ENCODE results near the gene TM2D3.

Gene TM2D3, protein sequence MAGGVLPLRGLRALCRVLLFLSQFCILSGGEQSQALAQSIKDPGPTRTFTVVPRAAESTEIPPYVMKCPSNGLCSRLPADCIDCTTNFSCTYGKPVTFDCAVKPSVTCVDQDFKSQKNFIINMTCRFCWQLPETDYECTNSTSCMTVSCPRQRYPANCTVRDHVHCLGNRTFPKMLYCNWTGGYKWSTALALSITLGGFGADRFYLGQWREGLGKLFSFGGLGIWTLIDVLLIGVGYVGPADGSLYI

GRCh38 chr15:101652098-101652785, at the start of gene TM2D3:
TSS of gene TM2D3 (minus strand) at chr15:101652381. CDS start at chr15:101652361, 20 bp downstream.
- DNase-seq, result peak; percentile 96

- no peak for DNase-seq
Measured at GRCh38 chr15:101698314-101698713, 46.1 kb upstream of the TM2D3 start.

- DNase-seq, result peak; percentile 13
Measured at GRCh38 chr15:101697488-101697887, 45.3 kb upstream of the TM2D3 start.

- no peak for DNase-seq
Measured at GRCh38 chr15:101696829-101697228, 44.6 kb upstream of the TM2D3 start.

DNA sequence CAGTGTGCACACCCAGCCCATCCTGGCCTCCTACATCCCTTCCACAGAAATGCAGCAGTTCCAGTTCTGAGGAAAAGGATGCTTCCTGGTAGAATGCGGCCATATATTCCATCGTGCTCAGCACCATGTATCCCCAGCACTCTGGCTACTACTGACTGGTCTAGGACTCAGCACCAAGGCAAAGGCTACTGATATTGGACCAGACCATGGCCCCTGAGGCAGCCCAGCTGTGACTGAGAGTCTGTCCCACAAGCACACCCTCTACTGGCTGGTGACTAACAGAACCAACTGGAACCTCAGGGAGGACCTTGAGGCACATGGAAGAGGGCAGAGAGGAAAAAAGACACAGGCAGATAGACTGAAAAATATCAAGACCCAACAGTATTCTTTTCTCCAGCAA, 42.1 kb upstream of the TM2D3 start:
- peak; percentile 2 for DNase-seq

DNA sequence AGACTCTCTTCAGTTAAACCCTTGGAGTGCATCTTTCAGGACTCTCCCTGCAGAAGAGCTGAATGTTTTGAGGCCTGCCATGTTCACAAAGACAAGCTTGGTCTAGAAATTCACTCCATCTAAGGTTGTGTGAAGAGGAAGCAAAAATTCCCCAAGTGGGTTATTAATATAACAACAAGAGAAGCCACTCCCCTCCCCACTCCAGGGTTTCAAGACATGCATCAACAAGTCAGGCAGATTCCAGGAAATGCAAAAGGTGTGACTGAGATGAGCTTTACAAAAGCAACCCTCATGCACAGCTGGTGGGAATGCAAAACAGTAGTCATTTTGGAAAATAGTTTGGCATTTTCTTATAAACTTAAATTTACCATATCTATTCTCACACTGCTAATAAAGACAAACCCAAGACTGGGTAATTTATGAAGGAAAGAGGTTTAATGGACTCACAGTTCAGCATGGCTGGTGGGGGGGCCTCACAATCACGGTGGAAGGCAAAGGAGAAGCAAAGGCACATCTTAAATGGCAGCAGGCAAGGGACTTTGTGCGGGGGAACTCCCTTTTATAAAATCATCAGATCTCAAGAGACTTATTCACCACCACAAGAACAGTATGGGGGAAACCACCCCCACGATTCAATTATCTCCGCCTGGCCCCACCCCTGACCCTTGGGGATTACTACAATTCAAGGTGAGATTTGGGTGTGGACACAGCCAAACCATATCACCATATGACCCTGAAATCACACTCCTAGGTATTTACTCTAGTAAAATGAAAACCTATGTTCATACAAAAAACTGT, 40.8 kb upstream of the TM2D3 start:
- DNase-seq, result peak; percentile 38

DNA sequence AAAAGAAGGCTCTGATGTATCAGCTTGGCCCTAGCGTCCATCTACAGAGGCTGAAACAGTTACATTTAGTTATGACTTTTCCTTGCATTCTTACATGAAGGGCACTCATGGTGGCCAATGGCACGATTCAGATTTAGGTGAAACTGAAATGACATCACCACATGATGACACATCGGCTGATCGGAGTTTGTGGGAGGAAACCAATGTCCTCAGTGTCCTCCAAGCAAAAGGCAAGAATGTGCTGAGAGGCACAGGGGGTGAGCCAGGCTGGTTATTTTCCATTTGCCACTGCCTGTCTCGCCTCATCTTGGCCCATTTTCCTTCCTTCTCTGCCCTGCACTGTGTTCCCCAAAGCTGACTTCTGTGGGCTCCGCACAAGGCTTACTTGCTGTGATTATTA, 37.7 kb upstream of the TM2D3 start:
- peak; percentile 64 for DNase-seq

- DNase-seq, result no peak
Measured at GRCh38 chr15:101686718-101687117, 34.5 kb upstream of the TM2D3 start.

- DNase-seq, result no peak
Measured at GRCh38 chr15:101684877-101685276, 32.7 kb upstream of the TM2D3 start.

GRCh38 chr15:101684384-101684783, 32.2 kb upstream of the TM2D3 start:
- no peak for DNase-seq

- no peak for DNase-seq
Measured at GRCh38 chr15:101679806-101680205, 27.6 kb upstream of the TM2D3 start.

GRCh38 chr15:101676921-101677329, 24.7 kb upstream of the TM2D3 start:
- no peak for DNase-seq

GRCh38 chr15:101675796-101676582, 23.8 kb upstream of the TM2D3 start:
- peak; percentile 81 for DNase-seq

DNA sequence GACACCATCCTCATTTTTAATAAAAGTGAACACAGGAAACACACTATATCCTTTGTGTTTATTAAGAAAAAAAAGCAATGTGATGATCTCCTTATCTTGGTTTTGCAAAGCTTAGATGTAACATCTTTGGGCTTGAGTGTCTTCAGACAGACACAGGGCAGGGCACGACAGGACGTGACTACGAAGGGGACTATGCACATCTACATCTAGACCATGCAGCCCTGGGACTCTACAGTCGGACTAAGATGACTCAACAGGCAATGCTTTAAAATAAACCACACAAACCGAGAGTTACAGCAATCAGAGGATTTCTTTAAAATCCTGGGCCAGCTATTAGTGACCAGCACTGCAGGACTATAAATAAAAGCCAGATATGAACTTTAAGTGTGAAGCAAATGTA, 22.8 kb upstream of the TM2D3 start:
- DNase-seq, result peak; percentile 60

DNA sequence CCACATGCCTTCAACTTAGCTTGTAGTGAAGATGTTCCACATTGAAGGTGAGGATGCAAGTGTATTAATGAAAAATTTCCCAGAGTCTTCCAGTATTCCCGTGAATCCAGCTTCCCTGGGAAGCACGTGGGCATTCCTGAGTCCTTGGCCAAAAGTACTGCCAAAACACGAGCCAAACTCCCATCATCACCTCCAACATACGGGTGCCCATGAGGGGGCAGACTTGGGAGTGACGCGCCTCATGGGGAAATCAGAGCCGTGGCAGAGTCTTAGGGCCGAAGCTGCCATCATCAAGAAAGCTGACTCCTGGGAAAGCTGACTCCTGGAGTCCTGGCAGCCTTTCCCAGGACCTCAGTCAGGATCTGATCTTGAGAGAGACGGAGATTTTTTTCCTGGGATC, 20.1 kb upstream of the TM2D3 start:
- no peak for DNase-seq

DNA sequence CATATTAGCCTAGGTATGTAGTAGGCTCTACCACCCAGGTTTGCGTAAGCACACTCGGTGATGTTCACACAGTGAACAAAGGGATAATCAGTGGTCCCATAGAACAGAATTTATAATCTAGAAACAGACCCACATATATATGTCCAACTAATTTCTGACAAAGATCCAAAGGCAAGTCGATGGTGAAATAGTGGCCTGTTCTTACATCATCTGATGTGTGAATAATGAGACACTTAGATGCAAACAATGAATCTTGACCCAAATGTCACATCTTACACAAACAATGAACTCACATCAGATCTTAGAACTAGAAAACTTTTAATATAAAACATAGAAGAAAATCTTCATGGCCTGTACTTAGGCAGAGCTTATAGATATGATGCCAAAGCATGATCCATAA, 17.6 kb upstream of the TM2D3 start:
- no peak for DNase-seq

- DNase-seq, result no peak
Measured at GRCh38 chr15:101667881-101668280, 15.7 kb upstream of the TM2D3 start.

DNA sequence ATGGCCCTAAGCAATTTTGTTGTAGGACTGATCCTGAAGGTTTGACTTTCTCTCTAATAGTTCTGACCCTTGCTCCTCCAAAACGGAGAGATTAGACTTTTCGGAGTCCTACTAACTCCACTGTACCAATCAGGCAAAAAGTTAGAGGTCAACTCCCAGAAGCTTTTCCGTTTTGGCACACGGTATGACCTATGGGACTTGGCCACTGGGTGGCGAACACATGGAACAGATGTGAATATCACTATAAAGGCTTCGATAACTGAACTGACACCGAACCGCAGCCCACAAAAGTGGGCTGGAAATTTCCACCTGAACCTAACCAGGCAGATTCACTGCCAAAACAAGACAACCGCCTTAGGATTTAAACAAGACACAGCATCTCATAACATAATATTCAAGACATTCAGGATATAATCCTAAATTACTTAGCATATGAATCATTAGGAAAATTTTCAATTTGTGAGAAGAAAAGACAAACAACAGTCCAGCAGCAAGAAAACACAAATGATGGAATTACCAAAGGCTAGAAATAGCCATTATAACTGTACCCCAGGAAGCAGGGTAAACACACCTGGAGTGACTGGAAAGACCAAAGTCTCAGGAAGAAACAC, 12.2 kb upstream of the TM2D3 start:
- DNase-seq, result no peak

- no peak for DNase-seq
Measured at GRCh38 chr15:101662203-101662602, 10.0 kb upstream of the TM2D3 start.

DNA sequence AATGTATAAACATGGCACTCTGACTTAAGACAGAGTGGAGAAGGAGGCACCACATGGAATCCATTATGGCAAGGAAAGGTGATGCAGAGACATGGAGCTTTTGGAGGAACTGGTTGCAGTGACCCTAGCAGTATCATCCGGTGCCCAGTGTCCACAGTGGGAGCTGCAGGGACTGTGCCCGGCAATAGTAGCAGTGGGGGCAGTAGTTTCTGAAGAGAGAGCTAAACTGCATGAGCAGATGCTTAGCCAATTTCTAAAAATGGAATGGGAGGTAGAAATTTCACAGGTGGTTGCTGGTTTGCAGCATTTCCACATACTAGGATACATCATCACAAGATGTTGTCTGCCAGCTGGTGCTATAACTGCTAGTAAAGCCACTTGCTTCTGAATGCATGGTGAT, 7.8 kb upstream of the TM2D3 start:
- DNase-seq, result no peak

- no peak for DNase-seq
Measured at GRCh38 chr15:101657968-101658784, 6.0 kb upstream of the TM2D3 start.

GRCh38 chr15:101657171-101657570, 5.0 kb upstream of the TM2D3 start:
- DNase-seq, result no peak

Measured in activated CD4-positive, alpha-beta T cell treated with anti-CD3 and anti-CD28 coated beads, Interleukin-10, Interleukin-2, amounts not matched to agents 100 ng/mL and 50 ng/mL, durations not matched to agents 16 hours and 8 hours (primary cell).